GM21723 (cell line): ENCODE data around the gene OBI1.

Experiments
- ATAC-seq: cut with Tn5 transposase; IDR thresholded peaks from one replicate; pipeline ENCODE4 v1.9.1; 2021; ENCODE audit warnings: mild to moderate bottlenecking, moderate library complexity; ENCODE audit not compliant: unreplicated experiment

Gene OBI1

DNA sequence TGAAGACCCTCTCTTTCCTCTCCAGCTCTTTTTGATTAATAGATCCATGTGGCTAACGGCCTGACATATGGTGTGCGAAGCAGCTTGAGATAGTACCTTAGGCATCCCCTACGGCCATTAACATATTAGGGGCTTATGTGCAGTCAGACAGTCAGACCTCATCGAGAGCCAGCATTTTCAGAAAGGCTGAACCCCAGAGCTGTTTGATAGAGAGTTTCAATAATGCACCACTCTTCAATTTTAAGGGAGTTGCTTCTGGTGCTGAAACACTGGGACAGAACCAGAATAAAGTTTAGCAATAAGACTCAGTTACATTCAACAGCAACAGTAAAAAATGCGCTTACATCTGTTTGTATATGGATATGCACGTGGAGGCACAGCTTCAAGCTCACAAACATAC lies 66.4 kb downstream of the OBI1 start:
- ATAC-seq = no peak

DNA sequence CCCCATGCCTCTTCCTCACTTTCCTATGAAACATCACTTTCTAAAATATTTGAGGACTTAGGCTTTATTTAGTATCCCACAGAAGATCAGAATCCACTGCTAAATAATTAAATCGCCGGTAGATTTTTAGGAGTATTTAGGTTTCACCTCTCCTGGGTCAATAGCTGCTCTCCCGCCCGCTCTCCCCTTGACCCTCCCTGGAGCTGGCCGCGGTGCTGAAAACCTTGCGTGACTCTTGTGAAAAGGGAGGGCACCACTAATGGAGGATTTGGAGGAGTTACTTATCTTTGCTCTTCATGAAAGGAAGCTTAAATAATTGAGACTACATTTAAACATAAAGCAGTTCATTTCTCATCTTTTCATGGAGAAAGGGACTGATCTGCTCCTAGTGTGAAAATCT lies 69.7 kb downstream of the OBI1 start:
- no peak for ATAC-seq

DNA sequence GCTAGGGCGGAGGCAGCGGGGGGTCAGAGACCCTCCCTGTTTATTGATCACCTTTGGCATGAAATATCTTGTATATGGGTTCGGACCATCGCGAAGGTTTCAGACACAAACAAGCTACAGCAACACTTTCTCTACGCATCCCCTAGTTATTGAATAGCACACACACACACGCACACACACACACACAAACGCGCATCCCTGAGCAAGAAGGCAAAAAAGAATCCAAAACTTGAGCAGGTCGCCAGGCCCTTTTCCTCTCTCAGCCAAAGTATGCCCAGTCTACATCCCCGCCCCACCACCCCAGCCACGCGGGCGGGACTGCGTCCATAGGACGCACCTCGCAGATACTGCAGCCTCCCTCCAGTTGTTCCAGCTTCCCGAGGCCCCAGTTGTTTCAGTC lies 71.6 kb downstream of the OBI1 start:
- no peak for ATAC-seq

DNA sequence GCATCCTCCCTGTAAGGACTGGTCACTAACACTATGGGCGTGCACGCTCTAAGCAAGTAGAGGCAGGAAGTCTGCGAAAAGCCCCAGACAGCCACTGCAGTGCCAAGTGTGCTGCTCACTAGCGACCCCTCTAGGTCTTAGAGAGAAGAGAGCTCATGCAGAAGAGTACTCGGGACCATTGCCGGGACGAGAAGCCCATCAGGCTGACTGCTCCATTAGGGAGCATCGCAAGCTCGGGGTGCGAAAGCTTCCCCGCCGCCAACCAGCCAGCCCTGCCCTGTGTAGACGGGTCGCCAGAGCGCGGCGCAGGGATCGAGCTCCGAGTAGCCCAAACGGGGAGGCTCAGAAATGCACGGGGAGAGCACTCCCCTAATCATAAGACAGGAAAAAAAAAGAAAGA lies 72.2 kb downstream of the OBI1 start:
- no peak for ATAC-seq

- no peak for ATAC-seq
Measured at GRCh38 chr13:78576261-78576660, 82.7 kb downstream of the OBI1 start.

GRCh38 chr13:78572459-78572858 lies 86.5 kb downstream of the OBI1 start:
- ATAC-seq = no peak

- ATAC-seq = no peak
Measured at GRCh38 chr13:78569029-78569428, 89.9 kb downstream of the OBI1 start.

- ATAC-seq = no peak
Measured at GRCh38 chr13:78566631-78567030, 92.3 kb downstream of the OBI1 start.
